Ascending aorta (tissue), 2 donors: ENCODE results near the gene ZAP70. TPM values are rescaled to one million over a fixed set of nuclear protein-coding genes. Genes with fewer than 3 reads are reported as not detected.

Experiments used
- DNase-seq, 2 donors: peaks; one replicate each; pipeline ENCODE4 v3.0.0-alpha.2; 2019; ENCODE audit warnings: low spot score in 2 of 2
- H3K27ac ChIP-seq, 2 donors: fragments of 200-600 bp; sonication (generic); one replicate each; pipeline ENCODE4 v1.5.1; 2016 to 2017; ENCODE audit warnings: mild to moderate bottlenecking in 1 of 2
- H3K27me3 ChIP-seq: fragments of 200-600 bp; sonication (generic); one replicate; pipeline ENCODE4 v1.5.1; 2017
- H3K36me3 ChIP-seq, 2 donors: fragments of 200-600 bp; sonication (generic); one replicate each; pipeline ENCODE4 v1.5.1; 2016
- H3K4me1 ChIP-seq, 2 donors: fragments of 200-600 bp; sonication (generic); one replicate each; pipeline ENCODE4 v1.5.1; 2016 to 2017; ENCODE audit warnings: mild to moderate bottlenecking in 1 of 2
- H3K4me3 ChIP-seq, 2 donors: fragments of 200-600 bp; sonication (generic); one replicate each; pipeline ENCODE4 v1.5.1; 2016 to 2017; ENCODE audit warnings: mild to moderate bottlenecking in 1 of 2
- H3K9me3 ChIP-seq, 2 donors: fragments of 200-600 bp; sonication (generic); one replicate each; pipeline ENCODE4 v1.5.1; 2016
- intact Hi-C: fragments of 100-400 bp; cut with DNase I; formaldehyde crosslinking; loops from one replicate; pipeline ENCODE4 v1.15.1; 2023
- total RNA-seq: library from RNA; depleted of rRNA; stranded (reverse); fragments of >200 nt; gene quantifications from one replicate; pipeline ENCODE4 v1.1.0, GENCODE V29; 2016
- TF ChIP-seq, protein P1 (sequence below), 3 experiments: fragments of 200-600 bp in 2 of 3; fragments of 450-650 bp in 1 of 3; sonication (generic) in 2 of 3; IDR thresholded peaks; one replicate each; pipeline ENCODE4 v1.5.1; 2016 to 2019; ENCODE audit warnings: antibody characterized with exemption in 3 of 3, mild to moderate bottlenecking in 1 of 3, moderate library complexity in 1 of 3

Gene ZAP70
- total RNA-seq, 1 donor from 2014 or later = 2.7 TPM

GRCh38 chr2:97759727-97760407 is 46.5 kb downstream of the ZAP70 start:
- intact Hi-C loops = no loop called here
- H3K27ac ChIP-seq = no peak overlapping the region
- no peak overlapping the region for H3K4me3 ChIP-seq
- peaks cover 55 to 87% of the 10 kb centered on the region in 2 donors for H3K36me3 ChIP-seq
- H3K4me1 ChIP-seq = no peaks in the 10 kb centered on the region
- no peak for DNase-seq
- no peaks in the 10 kb centered on the region for H3K9me3 ChIP-seq
- H3K27me3 ChIP-seq = no peaks in the 10 kb centered on the region
- TF ChIP-seq, protein P1, sequence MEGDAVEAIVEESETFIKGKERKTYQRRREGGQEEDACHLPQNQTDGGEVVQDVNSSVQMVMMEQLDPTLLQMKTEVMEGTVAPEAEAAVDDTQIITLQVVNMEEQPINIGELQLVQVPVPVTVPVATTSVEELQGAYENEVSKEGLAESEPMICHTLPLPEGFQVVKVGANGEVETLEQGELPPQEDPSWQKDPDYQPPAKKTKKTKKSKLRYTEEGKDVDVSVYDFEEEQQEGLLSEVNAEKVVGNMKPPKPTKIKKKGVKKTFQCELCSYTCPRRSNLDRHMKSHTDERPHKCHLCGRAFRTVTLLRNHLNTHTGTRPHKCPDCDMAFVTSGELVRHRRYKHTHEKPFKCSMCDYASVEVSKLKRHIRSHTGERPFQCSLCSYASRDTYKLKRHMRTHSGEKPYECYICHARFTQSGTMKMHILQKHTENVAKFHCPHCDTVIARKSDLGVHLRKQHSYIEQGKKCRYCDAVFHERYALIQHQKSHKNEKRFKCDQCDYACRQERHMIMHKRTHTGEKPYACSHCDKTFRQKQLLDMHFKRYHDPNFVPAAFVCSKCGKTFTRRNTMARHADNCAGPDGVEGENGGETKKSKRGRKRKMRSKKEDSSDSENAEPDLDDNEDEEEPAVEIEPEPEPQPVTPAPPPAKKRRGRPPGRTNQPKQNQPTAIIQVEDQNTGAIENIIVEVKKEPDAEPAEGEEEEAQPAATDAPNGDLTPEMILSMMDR (IDR thresholded peaks at IDR 0.05) = no peak

GRCh38 chr2:97760480-97761049 is 47.2 kb downstream of the ZAP70 start:
- H3K36me3 ChIP-seq = peaks cover 60 to 92% of the 10 kb centered on the region in 2 donors

GRCh38 chr2:97761192-97761591 is 47.8 kb downstream of the ZAP70 start:
- Histone ChIP-seq H3K27ac (no peak overlapping the region), H3K9me3 (no peaks in the 10 kb centered on the region), H3K4me1 (no peaks in the 10 kb centered on the region), H3K36me3 (peaks cover 57 to 92% of the 10 kb centered on the region in 2 donors), H3K27me3 (no peaks in the 10 kb centered on the region), H3K4me3 (no peak overlapping the region)
- TF ChIP-seq, protein P1 (IDR thresholded peaks at IDR 0.05) = no peak
- intact Hi-C loops = no loop called here
- no peak for DNase-seq

More at GRCh38 chr2:97760480-97761049, 47.2 kb downstream of the ZAP70 start:
- Histone ChIP-seq H3K4me3 (no peak overlapping the region), H3K4me1 (no peaks in the 10 kb centered on the region), H3K27ac (no peak overlapping the region), H3K9me3 (no peaks in the 10 kb centered on the region), H3K27me3 (no peaks in the 10 kb centered on the region)
- intact Hi-C loops = no loop called here
- DNase-seq = no peak
- TF ChIP-seq, protein P1 (IDR thresholded peaks at IDR 0.05) = no peak

GRCh38 chr2:97763176-97763845 is 49.9 kb downstream of the ZAP70 start:
- H3K4me1 ChIP-seq = no peaks in the 10 kb centered on the region
- no peaks in the 10 kb centered on the region for H3K9me3 ChIP-seq
- H3K4me3 ChIP-seq = no peak overlapping the region
- intact Hi-C loops = no loop called here
- peaks cover 47 to 77% of the 10 kb centered on the region in 2 donors for H3K36me3 ChIP-seq
- H3K27me3 ChIP-seq = no peaks in the 10 kb centered on the region
- TF ChIP-seq, protein P1 (IDR thresholded peaks at IDR 0.05) = no peak
- H3K27ac ChIP-seq = no peak overlapping the region
- DNase-seq = no peak

DNA sequence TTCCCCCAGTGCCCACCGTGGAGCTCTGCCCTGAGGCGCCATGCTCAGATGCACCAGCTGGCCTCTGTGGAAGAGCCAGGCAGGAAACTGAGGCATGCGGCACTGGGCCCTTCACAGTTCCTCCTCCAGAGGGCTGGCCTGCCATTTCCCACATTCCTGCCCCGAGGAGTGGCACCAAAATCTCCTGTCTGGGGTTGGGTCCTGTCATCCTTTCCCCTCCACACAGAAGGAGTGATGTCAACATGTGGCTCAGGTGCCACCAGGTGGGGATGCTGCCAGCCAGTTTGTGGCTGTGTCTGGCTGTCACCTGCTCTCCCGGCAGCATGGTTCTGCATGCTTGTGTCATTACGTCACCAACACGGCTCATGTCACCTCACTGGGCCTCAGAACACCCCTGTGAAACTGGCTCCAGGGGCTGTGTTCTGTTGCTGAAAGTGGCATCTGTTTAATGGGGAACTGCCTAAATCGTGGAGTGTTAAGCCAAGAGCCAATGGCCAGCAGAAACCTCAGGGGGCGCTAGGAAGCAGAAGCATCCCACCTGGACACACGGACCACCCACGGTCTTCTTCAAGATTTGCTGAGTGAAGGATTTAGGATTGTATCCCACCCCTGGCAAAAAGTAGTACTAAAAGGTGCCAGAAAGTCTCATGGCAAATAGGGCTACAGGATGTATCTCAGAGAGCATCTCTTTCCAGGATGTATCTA is 51.3 kb downstream of the ZAP70 start:
- intact Hi-C loops = no loop called here
- H3K36me3 ChIP-seq = peaks cover 43 to 63% of the 10 kb centered on the region in 2 donors
- no peak overlapping the region for H3K4me3 ChIP-seq

More for the DNA sequence above, 51.3 kb downstream of the ZAP70 start:
- no peak overlapping the region for H3K27ac ChIP-seq
- H3K9me3 ChIP-seq = no peaks in the 10 kb centered on the region
- DNase-seq = no peak
- H3K4me1 ChIP-seq = no peaks in the 10 kb centered on the region
- TF ChIP-seq, protein P1 (IDR thresholded peaks at IDR 0.05) = no peak
- H3K27me3 ChIP-seq = no peaks in the 10 kb centered on the region
